ENCODE data around the gene CRCP.
"Not testable (repeated sequence)": the region's sequence is repeated elsewhere in the genome, so short reads cannot be mapped to it uniquely, and the experiment has no call there.

The CRCP gene

GRCh38 chr7:66100408-66101050 is 14.1 kb upstream of the CRCP start:
- Histone ChIP-seq H4K20me1 (ENCODE audit: insufficient read depth, low read length) (no peaks in the 10 kb centered on the region), H3K9me3 (ENCODE audit: low read length) (no peaks in the 10 kb centered on the region), H3K36me3 (ENCODE audit: insufficient read depth, low read length) (no peaks in the 10 kb centered on the region), H3K4me2 (ENCODE audit: low read length) (peak overlapping the region; percentile 38), H3F3A (ENCODE audit: insufficient read depth, low read length) (no peaks in the 10 kb centered on the region), H3K9ac (ENCODE audit: low read length) (peak overlapping the region; percentile 5; the same call in 1 of the 2 replicates), H3K79me2 (ENCODE audit: insufficient read depth, low read length) (no peaks in the 10 kb centered on the region), H3K4me3 (ENCODE audit: low read depth, low read length, poor library complexity, severe bottlenecking) (peak overlapping the region; percentile 43), H3K27me3 (ENCODE audit: insufficient read depth, low read length) (no peaks in the 10 kb centered on the region), H3K9me2 (ENCODE audit: low read depth, low read length) (no peaks in the 10 kb centered on the region), H3K27ac (ENCODE audit: low read depth, low read length, poor library complexity, severe bottlenecking) (no peak overlapping the region), H3K4me1 (ENCODE audit: insufficient read depth, low read length, severe bottlenecking) (peaks cover 17% of the 10 kb centered on the region), H2AFZ (ENCODE audit: low read length) (no peak overlapping the region)
- TF ChIP-seq CTCF (IDR thresholded peaks at IDR 0.05; ENCODE audit: low read length) (no peak), EZH2 (IDR thresholded peaks at IDR 0.05; ENCODE audit: borderline replicate concordance, low read length) (no peak)

- H3K27me3 ChIP-seq (ENCODE audit: insufficient read depth, low read length); H3K9ac ChIP-seq (ENCODE audit: low read length); H3F3A ChIP-seq (ENCODE audit: insufficient read depth, low read length); H4K20me1 ChIP-seq (ENCODE audit: insufficient read depth, low read length); H3K79me2 ChIP-seq (ENCODE audit: insufficient read depth, low read length); H3K36me3 ChIP-seq (ENCODE audit: insufficient read depth, low read length); H2AFZ ChIP-seq (ENCODE audit: low read length); H3K4me2 ChIP-seq (ENCODE audit: low read length); H3K4me3 ChIP-seq (ENCODE audit: low read depth, low read length, poor library complexity, severe bottlenecking); H3K9me2 ChIP-seq (ENCODE audit: low read depth, low read length); H3K27ac ChIP-seq (ENCODE audit: low read depth, low read length, poor library complexity, severe bottlenecking); H3K9me3 ChIP-seq (ENCODE audit: low read length): not testable (repeated sequence)
- H3K4me1 ChIP-seq (ENCODE audit: insufficient read depth, low read length, severe bottlenecking), result peaks cover 27% of the 10 kb centered on the region
These were observed 12.5 kb upstream of the CRCP start for GRCh38 chr7:66102168-66102567.

GRCh38 chr7:66103994-66104393 is 10.7 kb upstream of the CRCP start:
- H3K9me2 ChIP-seq (ENCODE audit: low read depth, low read length); H3K27me3 ChIP-seq (ENCODE audit: insufficient read depth, low read length); H4K20me1 ChIP-seq (ENCODE audit: insufficient read depth, low read length); H3K79me2 ChIP-seq (ENCODE audit: insufficient read depth, low read length); H3K27ac ChIP-seq (ENCODE audit: low read depth, low read length, poor library complexity, severe bottlenecking); H3F3A ChIP-seq (ENCODE audit: insufficient read depth, low read length); H3K4me2 ChIP-seq (ENCODE audit: low read length); H3K4me3 ChIP-seq (ENCODE audit: low read depth, low read length, poor library complexity, severe bottlenecking); H3K9me3 ChIP-seq (ENCODE audit: low read length); H3K36me3 ChIP-seq (ENCODE audit: insufficient read depth, low read length); H3K9ac ChIP-seq (ENCODE audit: low read length); H2AFZ ChIP-seq (ENCODE audit: low read length): not testable (repeated sequence)
- H3K4me1 ChIP-seq (ENCODE audit: insufficient read depth, low read length, severe bottlenecking), result peaks cover 27% of the 10 kb centered on the region

GRCh38 chr7:66105263-66105748 is 9.3 kb upstream of the CRCP start:
- Histone ChIP-seq H2AFZ (ENCODE audit: low read length) (peak overlapping the region; percentile 55; the same call in 1 of the 2 replicates), H4K20me1 (ENCODE audit: insufficient read depth, low read length) (no peaks in the 10 kb centered on the region), H3K36me3 (ENCODE audit: insufficient read depth, low read length) (no peaks in the 10 kb centered on the region), H3F3A (ENCODE audit: insufficient read depth, low read length) (no peaks in the 10 kb centered on the region), H3K4me3 (ENCODE audit: low read depth, low read length, poor library complexity, severe bottlenecking) (peak overlapping the region; percentile 23), H3K9ac (ENCODE audit: low read length) (peak overlapping the region; percentile 40; the same call in 1 of the 2 replicates), H3K4me1 (ENCODE audit: insufficient read depth, low read length, severe bottlenecking) (peaks cover 18% of the 10 kb centered on the region), H3K27ac (ENCODE audit: low read depth, low read length, poor library complexity, severe bottlenecking) (peak overlapping the region; percentile 78), H3K79me2 (ENCODE audit: insufficient read depth, low read length) (no peaks in the 10 kb centered on the region), H3K9me2 (ENCODE audit: low read depth, low read length) (no peaks in the 10 kb centered on the region), H3K27me3 (ENCODE audit: insufficient read depth, low read length) (no peaks in the 10 kb centered on the region), H3K9me3 (ENCODE audit: low read length) (no peaks in the 10 kb centered on the region), H3K4me2 (ENCODE audit: low read length) (peak overlapping the region; percentile 46; the same call in 1 of the 2 replicates)
- TF ChIP-seq EZH2 (IDR thresholded peaks at IDR 0.05; ENCODE audit: borderline replicate concordance, low read length) (no peak), CTCF (IDR thresholded peaks at IDR 0.05; ENCODE audit: low read length) (no peak)

GRCh38 chr7:66108410-66108809 is 6.2 kb upstream of the CRCP start:
- not testable (repeated sequence) for H3K9me3 ChIP-seq (ENCODE audit: low read length); H3F3A ChIP-seq (ENCODE audit: insufficient read depth, low read length); H3K4me3 ChIP-seq (ENCODE audit: low read depth, low read length, poor library complexity, severe bottlenecking); H3K36me3 ChIP-seq (ENCODE audit: insufficient read depth, low read length); H4K20me1 ChIP-seq (ENCODE audit: insufficient read depth, low read length); H3K9me2 ChIP-seq (ENCODE audit: low read depth, low read length); H3K27ac ChIP-seq (ENCODE audit: low read depth, low read length, poor library complexity, severe bottlenecking); H3K79me2 ChIP-seq (ENCODE audit: insufficient read depth, low read length); H3K9ac ChIP-seq (ENCODE audit: low read length); H3K27me3 ChIP-seq (ENCODE audit: insufficient read depth, low read length); H3K4me2 ChIP-seq (ENCODE audit: low read length); H2AFZ ChIP-seq (ENCODE audit: low read length)
- H3K4me1 ChIP-seq (ENCODE audit: insufficient read depth, low read length, severe bottlenecking), result peaks cover 16% of the 10 kb centered on the region
